Astrocyte of the spinal cord (primary cell): ENCODE results near the gene WDR5B.

ENCODE experiments used
- DNase-seq: peaks from one replicate; pipeline ENCODE4 v3.0.0; 2011; ENCODE audit warnings: low read depth, low spot score
- H3K4me3 ChIP-seq: 2 replicates; pipeline ENCODE4 v1.5.1; 2011; ENCODE audit warnings: low read depth, mild to moderate bottlenecking, low read length, moderate library complexity
- CTCF ChIP-seq: IDR thresholded peaks from 2 replicates; pipeline ENCODE4 v1.5.1; 2012; ENCODE audit warnings: low read depth, mild to moderate bottlenecking, low read length, inconsistent platforms
- in situ Hi-C: cut with HindIII; loops from 2 replicates; pipeline ENCODE4 v1.10.0; 2017; ENCODE audit warnings: low sequenced_read_pairs

The WDR5B gene

GRCh38 chr3:122410639-122411038 is 5.2 kb downstream of the WDR5B start:
- TF ChIP-seq CTCF, result no peak
- in situ Hi-C loops, result no loop called here
- H3K4me3 ChIP-seq, result no peak overlapping the region
- DNase-seq, result no peak

- in situ Hi-C loops, result no loop called here
- no peak for DNase-seq
- TF ChIP-seq CTCF, result no peak
- no peak overlapping the region for H3K4me3 ChIP-seq
Observed at GRCh38 chr3:122410111-122410510, 5.8 kb downstream of the WDR5B start.

- no peak for TF ChIP-seq CTCF
- no peak overlapping the region for H3K4me3 ChIP-seq
- in situ Hi-C loops, result no loop called here
- DNase-seq, result no peak
Observed at GRCh38 chr3:122409446-122409845, 6.4 kb downstream of the WDR5B start.

- TF ChIP-seq CTCF, result no peak
- no peak overlapping the region for H3K4me3 ChIP-seq
- no peak for DNase-seq
- in situ Hi-C loops, result no loop called here
Observed at GRCh38 chr3:122407946-122408345, 7.9 kb downstream of the WDR5B start.

GRCh38 chr3:122406198-122406597 is 9.7 kb downstream of the WDR5B start:
- no peak for DNase-seq
- H3K4me3 ChIP-seq, result no peak overlapping the region
- no peak for TF ChIP-seq CTCF
- in situ Hi-C loops, result no loop called here

- in situ Hi-C loops, result no loop called here
- TF ChIP-seq CTCF, result no peak
- no peak overlapping the region for H3K4me3 ChIP-seq
- DNase-seq, result no peak
Observed at GRCh38 chr3:122405015-122405414, 10.8 kb downstream of the WDR5B start.

- H3K4me3 ChIP-seq, result no peak overlapping the region
- DNase-seq, result peak; percentile 73
- TF ChIP-seq CTCF, result no peak
- in situ Hi-C loops, result no loop called here
Observed at GRCh38 chr3:122403489-122403888, 12.4 kb downstream of the WDR5B start.
